OCI-LY1 (cell line): ENCODE data around the gene IL33.
A peak's percentile ranks its signal among the peaks of the same experiment; 100 is the strongest.

Source experiments
- H2AFZ ChIP-seq: fragments of 200-600 bp; sonication (generic), shearing (Covaris generic); 2 replicates; pipeline ENCODE4 v1.6.0; 2014; ENCODE audit warnings: antibody characterized with exemption, mild to moderate bottlenecking, low read length
- H3F3A ChIP-seq: fragments of 200-600 bp; sonication (generic), shearing (Covaris generic); 2 replicates; pipeline ENCODE4 v1.6.0; 2014; ENCODE audit warnings: mild to moderate bottlenecking, antibody characterized with exemption, low read length, moderate library complexity; ENCODE audit not compliant: insufficient read depth
- H3K27ac ChIP-seq: fragments of 200-600 bp; sonication (generic); 2 replicates; pipeline ENCODE4 v1.5.1; 2014; ENCODE audit warnings: low read length, mixed run types, mild to moderate bottlenecking, low read depth; ENCODE audit not compliant: poor library complexity, severe bottlenecking
- H3K27me3 ChIP-seq: fragments of 200-600 bp; sonication (generic); 2 replicates; pipeline ENCODE4 v1.6.0; 2014; ENCODE audit warnings: antibody characterized with exemption, mild to moderate bottlenecking, low read length, moderate library complexity; ENCODE audit not compliant: insufficient read depth
- H3K36me3 ChIP-seq: fragments of 200-600 bp; sonication (generic); 2 replicates; pipeline ENCODE4 v1.6.1; 2014; ENCODE audit warnings: mild to moderate bottlenecking, antibody characterized with exemption, low read length, moderate library complexity, mixed read lengths; ENCODE audit not compliant: insufficient read depth
- H3K4me1 ChIP-seq: fragments of 200-600 bp; sonication (generic); 2 replicates; pipeline ENCODE4 v1.5.1; 2014; ENCODE audit warnings: mild to moderate bottlenecking, low read length, moderate library complexity; ENCODE audit not compliant: insufficient read depth, severe bottlenecking
- H3K4me2 ChIP-seq: fragments of 200-600 bp; sonication (generic), shearing (Covaris generic); 2 replicates; pipeline ENCODE4 v1.6.1; 2014; ENCODE audit warnings: low read length
- H3K4me3 ChIP-seq: fragments of 200-600 bp; sonication (generic); 2 replicates; pipeline ENCODE4 v1.5.1; 2014; ENCODE audit warnings: low read length, low read depth, mild to moderate bottlenecking, mixed read lengths; ENCODE audit not compliant: poor library complexity, severe bottlenecking
- H3K79me2 ChIP-seq: fragments of 200-600 bp; shearing (Covaris generic); 2 replicates; pipeline ENCODE4 v1.6.1; 2016; ENCODE audit warnings: mixed run types, low read length, mixed read lengths; ENCODE audit not compliant: insufficient read depth
- H3K9ac ChIP-seq: fragments of 200-600 bp; sonication (generic), shearing (Covaris generic); 2 replicates; pipeline ENCODE4 v1.6.1; 2014; ENCODE audit warnings: mild to moderate bottlenecking, low read length, mixed read lengths
- H3K9me2 ChIP-seq: fragments of 200-600 bp; sonication (generic), shearing (Covaris generic); 2 replicates; pipeline ENCODE4 v1.6.1; 2014; ENCODE audit warnings: low read depth, mild to moderate bottlenecking, low read length, mixed read lengths
- H3K9me3 ChIP-seq: fragments of 200-600 bp; shearing (Covaris generic); 2 replicates; pipeline ENCODE4 v1.6.1; 2014; ENCODE audit warnings: low read length, mixed read lengths
- H4K20me1 ChIP-seq: fragments of 200-600 bp; sonication (generic), shearing (Covaris generic); 2 replicates; pipeline ENCODE4 v1.6.0; 2016; ENCODE audit warnings: mild to moderate bottlenecking, low read length; ENCODE audit not compliant: insufficient read depth
- EZH2 ChIP-seq: fragments of 200-600 bp; sonication (generic), shearing (Covaris generic); IDR thresholded peaks from 2 replicates; pipeline ENCODE4 v1.8.0; 2017; ENCODE audit warnings: borderline replicate concordance, mixed run types, mild to moderate bottlenecking, antibody characterized with exemption, low read length, moderate library complexity, mixed read lengths
- TF ChIP-seq, protein P1 (sequence below): fragments of 200-600 bp; sonication (generic), shearing (Covaris generic); IDR thresholded peaks from 2 replicates; pipeline ENCODE4 v1.5.1; 2017; ENCODE audit warnings: mild to moderate bottlenecking, antibody characterized with exemption, low read length, moderate library complexity, mixed read lengths

Gene IL33

DNA sequence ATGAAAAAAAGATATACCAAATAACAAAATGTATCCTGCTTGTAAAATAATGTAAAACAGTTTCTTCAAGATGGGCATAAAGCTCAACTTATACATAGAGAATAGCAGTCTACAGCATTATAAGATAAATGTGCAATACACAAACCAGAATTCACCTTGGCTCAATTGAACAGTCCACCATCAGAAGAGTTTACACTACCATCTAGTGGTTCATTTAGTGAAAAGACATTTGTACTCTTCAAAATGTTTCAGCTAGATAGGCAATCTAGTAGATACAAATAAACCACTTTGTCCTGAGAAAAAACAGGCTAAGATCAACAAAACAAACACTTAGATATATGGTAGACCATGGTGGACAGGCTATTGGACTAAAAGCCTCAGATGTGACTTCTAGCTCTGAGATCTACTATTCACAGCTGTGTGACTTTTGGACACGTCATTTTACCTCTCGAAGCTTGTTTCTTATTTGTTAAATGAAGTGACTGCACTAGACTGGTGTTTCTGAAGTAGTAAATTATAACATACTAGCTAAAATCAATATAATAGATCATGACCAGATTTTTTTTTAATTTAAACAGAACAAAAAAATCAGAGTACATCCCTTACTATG lies 90.5 kb downstream of the IL33 start:
- no peaks in the 10 kb centered on the region for H3K27me3 ChIP-seq
- no peaks in the 10 kb centered on the region for H3K79me2 ChIP-seq
- H4K20me1 ChIP-seq: no peaks in the 10 kb centered on the region
- no peak overlapping the region for H3K9ac ChIP-seq
- H2AFZ ChIP-seq: no peak overlapping the region
- H3K36me3 ChIP-seq: no peaks in the 10 kb centered on the region
- H3K4me2 ChIP-seq: no peak overlapping the region
- no peak overlapping the region for H3K4me3 ChIP-seq
- H3K9me2 ChIP-seq: no peaks in the 10 kb centered on the region
- H3K4me1 ChIP-seq: no peaks in the 10 kb centered on the region
- TF ChIP-seq EZH2: no peak
- TF ChIP-seq, protein P1, sequence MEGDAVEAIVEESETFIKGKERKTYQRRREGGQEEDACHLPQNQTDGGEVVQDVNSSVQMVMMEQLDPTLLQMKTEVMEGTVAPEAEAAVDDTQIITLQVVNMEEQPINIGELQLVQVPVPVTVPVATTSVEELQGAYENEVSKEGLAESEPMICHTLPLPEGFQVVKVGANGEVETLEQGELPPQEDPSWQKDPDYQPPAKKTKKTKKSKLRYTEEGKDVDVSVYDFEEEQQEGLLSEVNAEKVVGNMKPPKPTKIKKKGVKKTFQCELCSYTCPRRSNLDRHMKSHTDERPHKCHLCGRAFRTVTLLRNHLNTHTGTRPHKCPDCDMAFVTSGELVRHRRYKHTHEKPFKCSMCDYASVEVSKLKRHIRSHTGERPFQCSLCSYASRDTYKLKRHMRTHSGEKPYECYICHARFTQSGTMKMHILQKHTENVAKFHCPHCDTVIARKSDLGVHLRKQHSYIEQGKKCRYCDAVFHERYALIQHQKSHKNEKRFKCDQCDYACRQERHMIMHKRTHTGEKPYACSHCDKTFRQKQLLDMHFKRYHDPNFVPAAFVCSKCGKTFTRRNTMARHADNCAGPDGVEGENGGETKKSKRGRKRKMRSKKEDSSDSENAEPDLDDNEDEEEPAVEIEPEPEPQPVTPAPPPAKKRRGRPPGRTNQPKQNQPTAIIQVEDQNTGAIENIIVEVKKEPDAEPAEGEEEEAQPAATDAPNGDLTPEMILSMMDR: peak; percentile 62
- H3K27ac ChIP-seq: no peak overlapping the region
- H3F3A ChIP-seq: no peaks in the 10 kb centered on the region
- H3K9me3 ChIP-seq: no peaks in the 10 kb centered on the region
